ENCODE data around the gene PPM1F.
A peak's percentile ranks its signal among the peaks of the same experiment; 100 is the strongest.

The PPM1F gene

GRCh38 chr22:21952586-21953571 lies at the start of gene PPM1F:
TSS of gene PPM1F (minus strand) at chr22:21952848. CDS start at chr22:21946048, 6,800 bp downstream.
- DNase-seq (ENCODE audit: low spot score) = peak; percentile 84

- no peak for DNase-seq (ENCODE audit: low spot score)
Measured at GRCh38 chr22:22001664-22002525, 49.2 kb upstream of the PPM1F start.

GRCh38 chr22:21998595-21999247 lies 46.1 kb upstream of the PPM1F start:
- no peak for DNase-seq (ENCODE audit: low spot score)

- DNase-seq (ENCODE audit: low spot score) = no peak
Measured at GRCh38 chr22:21996175-21996720, 43.6 kb upstream of the PPM1F start.

GRCh38 chr22:21995660-21996059 lies 43.0 kb upstream of the PPM1F start:
- no peak for DNase-seq (ENCODE audit: low spot score)

GRCh38 chr22:21994881-21995444 lies 42.3 kb upstream of the PPM1F start:
- no peak for DNase-seq (ENCODE audit: low spot score)

GRCh38 chr22:21992593-21993237 lies 40.1 kb upstream of the PPM1F start:
- no peak for DNase-seq (ENCODE audit: low spot score)

- no peak for DNase-seq (ENCODE audit: low spot score)
Measured at GRCh38 chr22:21991774-21992173, 39.1 kb upstream of the PPM1F start.

GRCh38 chr22:21991304-21991596 lies 38.6 kb upstream of the PPM1F start:
- DNase-seq (ENCODE audit: low spot score) = no peak

GRCh38 chr22:21990445-21991303 lies 38.0 kb upstream of the PPM1F start:
- DNase-seq (ENCODE audit: low spot score) = no peak

- DNase-seq (ENCODE audit: low spot score) = no peak
Measured at GRCh38 chr22:21989049-21989448, 36.4 kb upstream of the PPM1F start.

- DNase-seq (ENCODE audit: low spot score) = no peak
Measured at GRCh38 chr22:21985214-21985613, 32.6 kb upstream of the PPM1F start.

- DNase-seq (ENCODE audit: low spot score) = no peak
Measured at GRCh38 chr22:21984793-21985192, 32.1 kb upstream of the PPM1F start.

- DNase-seq (ENCODE audit: low spot score) = peak; percentile 85
Measured at GRCh38 chr22:21982338-21982965, 29.8 kb upstream of the PPM1F start, which contains the start of gene TOP3B. TSS of gene TOP3B (minus strand) at chr22:21982787. CDS start at chr22:21975709, 7,078 bp downstream.

GRCh38 chr22:21981874-21982273 lies 29.2 kb upstream of the PPM1F start:
- DNase-seq (ENCODE audit: low spot score) = peak; percentile 42

- no peak for DNase-seq (ENCODE audit: low spot score)
Measured at GRCh38 chr22:21980547-21980946, 27.9 kb upstream of the PPM1F start.

- DNase-seq (ENCODE audit: low spot score) = no peak
Measured at GRCh38 chr22:21978564-21979386, 26.1 kb upstream of the PPM1F start.

- no peak for DNase-seq (ENCODE audit: low spot score)
Measured at GRCh38 chr22:21977814-21978213, 25.2 kb upstream of the PPM1F start.

GRCh38 chr22:21975854-21976345 lies 23.3 kb upstream of the PPM1F start:
- no peak for DNase-seq (ENCODE audit: low spot score)

All from RKO (cell line).